ENCODE results near the gene SEMA6B. TPM values are rescaled to one million over a fixed set of nuclear protein-coding genes. Genes with fewer than 3 reads are reported as not detected.
"Not testable (repeated sequence)": the region's sequence is repeated elsewhere in the genome, so short reads cannot be mapped to it uniquely, and the experiment has no call there.

The SEMA6B gene, protein sequence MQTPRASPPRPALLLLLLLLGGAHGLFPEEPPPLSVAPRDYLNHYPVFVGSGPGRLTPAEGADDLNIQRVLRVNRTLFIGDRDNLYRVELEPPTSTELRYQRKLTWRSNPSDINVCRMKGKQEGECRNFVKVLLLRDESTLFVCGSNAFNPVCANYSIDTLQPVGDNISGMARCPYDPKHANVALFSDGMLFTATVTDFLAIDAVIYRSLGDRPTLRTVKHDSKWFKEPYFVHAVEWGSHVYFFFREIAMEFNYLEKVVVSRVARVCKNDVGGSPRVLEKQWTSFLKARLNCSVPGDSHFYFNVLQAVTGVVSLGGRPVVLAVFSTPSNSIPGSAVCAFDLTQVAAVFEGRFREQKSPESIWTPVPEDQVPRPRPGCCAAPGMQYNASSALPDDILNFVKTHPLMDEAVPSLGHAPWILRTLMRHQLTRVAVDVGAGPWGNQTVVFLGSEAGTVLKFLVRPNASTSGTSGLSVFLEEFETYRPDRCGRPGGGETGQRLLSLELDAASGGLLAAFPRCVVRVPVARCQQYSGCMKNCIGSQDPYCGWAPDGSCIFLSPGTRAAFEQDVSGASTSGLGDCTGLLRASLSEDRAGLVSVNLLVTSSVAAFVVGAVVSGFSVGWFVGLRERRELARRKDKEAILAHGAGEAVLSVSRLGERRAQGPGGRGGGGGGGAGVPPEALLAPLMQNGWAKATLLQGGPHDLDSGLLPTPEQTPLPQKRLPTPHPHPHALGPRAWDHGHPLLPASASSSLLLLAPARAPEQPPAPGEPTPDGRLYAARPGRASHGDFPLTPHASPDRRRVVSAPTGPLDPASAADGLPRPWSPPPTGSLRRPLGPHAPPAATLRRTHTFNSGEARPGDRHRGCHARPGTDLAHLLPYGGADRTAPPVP
- total RNA-seq = 92.9 and 107 TPM in 2 replicates

DNA sequence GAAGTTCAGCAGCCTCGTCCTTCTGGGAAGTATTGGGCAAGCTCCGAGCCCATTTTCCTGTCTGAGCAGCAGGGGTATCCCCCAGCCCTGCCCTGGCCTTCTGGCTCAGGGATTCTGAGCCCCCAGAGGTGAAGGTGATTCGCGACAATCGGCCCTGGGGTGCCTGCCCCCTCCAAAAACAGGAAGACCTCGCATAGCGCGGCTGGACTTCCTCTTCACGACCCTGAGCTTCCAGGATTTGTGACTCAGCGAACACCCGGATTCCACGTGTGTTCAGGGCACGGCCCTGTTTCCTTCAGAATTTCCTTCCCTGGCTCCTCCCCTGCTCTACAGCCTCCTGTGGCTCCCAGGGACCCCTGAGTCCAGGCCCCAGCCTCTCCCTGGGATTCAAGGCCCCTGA, at the start of gene SEMA6B:
Gene SEMA6B (minus strand): TSS at position 116 of the 400 bp plus-strand sequence. CDS start 1,227 bp downstream, outside the sequence.
- DNase-seq (ENCODE audit: low read depth, low spot score) = peak; percentile 71

DNA sequence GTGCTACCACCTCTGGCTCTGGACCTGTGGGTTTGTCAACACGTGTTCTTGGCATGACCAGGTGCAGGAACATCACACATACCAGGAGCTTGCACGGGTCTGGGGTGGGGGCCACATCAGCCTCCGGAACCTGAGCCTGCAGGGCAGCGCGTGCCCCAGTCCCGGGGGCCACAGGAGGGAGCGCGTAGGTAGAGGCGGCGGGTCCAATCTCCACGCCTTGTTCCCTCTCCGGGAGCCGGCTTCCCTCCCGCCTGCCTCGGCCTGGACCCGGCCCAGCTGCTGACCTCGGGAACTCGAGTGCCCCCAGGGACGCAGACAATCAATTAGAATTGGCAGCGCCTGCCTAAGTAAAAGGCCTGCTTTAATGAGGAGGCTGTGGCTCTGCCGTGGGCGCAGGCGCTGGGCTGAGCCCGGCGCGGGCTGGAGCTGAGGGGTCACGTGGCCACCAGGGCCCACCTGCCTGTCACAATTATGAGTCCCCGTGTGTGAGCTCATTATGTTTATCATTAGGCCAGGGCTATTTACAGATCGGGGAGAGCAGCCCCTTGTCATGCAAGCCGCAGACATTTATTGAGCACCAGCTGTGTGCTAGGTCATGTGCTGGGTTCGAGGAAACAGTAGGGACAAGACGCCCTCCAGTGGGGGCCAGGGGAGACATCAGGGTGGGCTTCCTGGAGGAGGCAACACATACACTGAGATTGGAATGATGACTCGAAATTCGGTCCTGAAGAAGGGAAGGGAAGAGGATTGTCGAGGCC, 47.6 kb upstream of the SEMA6B start:
- no peak for DNase-seq (ENCODE audit: low read depth, low spot score)

DNA sequence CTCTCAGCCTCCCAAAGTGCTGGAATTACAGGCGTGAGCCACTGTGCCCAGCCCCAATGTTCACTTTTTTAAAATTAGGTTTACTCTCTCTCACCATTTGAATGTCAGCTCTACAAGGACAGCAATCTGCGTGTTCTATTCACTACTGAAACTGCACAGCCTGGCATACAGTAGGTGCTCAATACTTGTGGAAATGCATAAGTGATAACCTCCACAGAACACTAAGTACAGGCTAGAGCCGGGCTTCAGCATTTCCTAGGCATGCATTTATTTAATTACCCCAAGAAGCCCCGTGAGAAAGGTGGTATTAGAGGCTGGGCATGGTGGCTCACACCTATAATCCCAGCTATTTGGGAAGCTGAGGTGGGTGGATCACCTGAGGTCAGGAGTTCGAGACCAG, 46.7 kb upstream of the SEMA6B start:
- no peak for DNase-seq (ENCODE audit: low read depth, low spot score)

DNA sequence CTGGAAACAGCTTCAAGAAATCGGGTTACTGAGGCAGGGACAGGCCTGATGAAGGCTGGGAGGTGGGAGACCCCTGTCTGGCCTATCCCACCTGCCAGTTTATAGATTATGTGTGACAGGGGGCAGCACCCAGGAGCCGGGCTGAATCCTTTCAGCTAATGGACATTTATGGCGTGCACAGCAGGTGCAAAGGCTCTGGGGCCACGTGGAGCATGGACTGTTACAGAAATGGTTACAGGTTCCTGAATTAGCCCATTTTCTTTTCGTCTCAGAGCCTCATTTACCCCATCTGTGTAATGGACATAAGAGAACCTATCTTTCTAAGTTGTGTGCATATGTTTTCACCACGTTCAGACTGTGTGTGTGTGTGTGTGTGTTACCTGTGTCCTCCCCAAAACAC, 45.4 kb upstream of the SEMA6B start:
- DNase-seq (ENCODE audit: low read depth, low spot score) = no peak

DNA sequence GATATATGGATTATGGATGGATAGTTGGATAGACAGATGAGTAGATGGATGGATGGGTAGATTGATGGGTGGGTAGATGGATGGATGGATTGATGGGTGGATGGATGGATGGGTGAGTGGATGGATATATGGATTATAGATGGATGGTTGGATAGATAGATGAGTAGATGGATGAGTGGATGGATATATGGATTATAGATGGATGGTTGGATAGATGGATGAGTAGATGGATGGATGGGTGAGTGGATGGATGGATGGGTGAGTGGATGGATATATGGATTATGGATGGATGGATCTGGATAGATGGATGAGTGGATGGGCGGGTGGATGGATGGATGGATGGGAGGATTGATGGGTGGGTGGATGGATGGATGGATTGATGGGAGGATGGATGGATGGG, 43.4 kb upstream of the SEMA6B start:
- no peak for DNase-seq (ENCODE audit: low read depth, low spot score)

DNA sequence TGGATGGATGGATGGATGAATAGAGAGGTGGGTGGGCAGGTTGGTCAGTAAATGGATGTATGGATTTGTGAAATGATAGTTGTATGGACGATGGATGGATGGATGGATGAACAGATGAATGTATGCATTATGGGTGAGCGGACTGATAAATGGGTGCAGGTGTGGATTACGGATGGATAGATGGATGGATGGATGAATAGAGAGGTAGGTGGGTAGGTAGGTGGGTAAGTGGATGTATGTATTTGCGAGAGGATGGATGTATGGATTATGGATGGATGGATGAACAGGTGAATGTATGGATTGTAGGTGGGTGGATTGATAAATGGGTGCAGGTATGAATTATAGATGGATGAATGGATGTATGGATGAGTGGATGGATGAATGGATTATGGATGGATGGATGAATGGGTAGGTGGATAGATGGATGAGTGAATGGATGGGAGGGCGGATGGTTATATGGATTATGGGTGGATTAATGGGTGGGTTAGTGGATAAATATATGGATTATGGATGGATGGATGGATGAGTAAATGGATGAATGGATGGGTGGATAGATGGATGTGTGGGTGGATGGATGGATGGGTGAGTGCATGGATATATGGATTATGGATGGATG, 42.8 kb upstream of the SEMA6B start:
- DNase-seq (ENCODE audit: low read depth, low spot score) = no peak

DNA sequence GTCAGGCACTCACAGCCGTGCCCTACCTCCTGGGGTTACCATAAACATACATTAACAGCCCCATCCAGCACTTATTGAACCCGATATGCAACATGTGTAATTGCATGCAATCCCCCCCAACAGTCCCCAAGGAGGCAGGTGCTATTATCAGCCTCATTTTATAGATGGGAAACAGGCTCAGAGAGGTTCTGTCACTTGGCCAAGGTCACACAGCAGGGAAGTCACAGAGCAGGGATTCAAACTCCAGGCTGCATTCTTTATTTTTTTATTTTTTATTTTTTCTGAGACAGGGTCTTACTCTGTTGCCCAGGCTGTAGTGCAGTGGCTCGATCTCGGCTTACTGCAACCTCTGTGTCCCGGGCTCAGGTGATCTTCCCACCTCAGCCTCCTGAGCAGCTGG, 41.4 kb upstream of the SEMA6B start:
- DNase-seq (ENCODE audit: low read depth, low spot score) = no peak

DNA sequence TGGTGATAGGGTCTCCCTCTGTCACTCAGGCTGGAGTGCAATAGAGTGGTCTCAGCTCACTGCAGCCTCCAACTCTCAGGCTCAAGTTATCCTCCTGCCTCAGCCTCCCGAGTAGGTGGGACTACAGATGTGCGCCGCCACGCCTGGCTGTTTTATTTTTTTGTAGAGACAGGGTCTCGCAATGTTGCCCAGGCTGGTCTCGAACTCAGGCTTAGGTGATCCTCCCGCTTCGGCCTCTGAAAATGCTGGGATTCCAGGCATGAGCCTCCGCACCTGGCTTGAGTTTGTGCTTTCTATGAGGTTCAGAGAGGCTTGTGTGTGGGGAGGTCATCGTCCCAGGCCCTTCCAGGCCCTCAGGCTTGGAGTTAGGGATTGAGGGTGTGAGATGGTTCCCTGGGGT, 40.6 kb upstream of the SEMA6B start:
- no peak for DNase-seq (ENCODE audit: low read depth, low spot score)

DNA sequence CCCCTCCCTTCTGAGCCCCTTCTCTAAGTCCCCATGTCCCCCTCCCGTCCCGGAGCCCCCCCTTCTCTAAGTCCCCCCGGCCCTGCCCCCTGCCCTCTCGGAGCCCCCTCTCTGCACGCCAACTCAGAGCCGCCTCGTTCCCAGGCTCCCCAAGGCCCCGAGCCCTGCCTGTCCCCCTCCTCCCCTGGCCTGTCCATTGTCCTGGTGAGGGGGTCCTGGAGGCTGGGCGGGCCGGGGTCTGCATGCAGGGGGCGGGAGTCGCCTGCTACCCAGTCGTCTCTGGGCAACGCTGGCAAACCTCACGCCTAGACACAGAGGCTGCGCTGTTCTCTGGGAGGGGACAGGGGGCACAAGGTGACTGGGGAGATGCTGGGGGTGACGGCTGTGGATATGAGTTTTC, 39.2 kb upstream of the SEMA6B start:
- DNase-seq (ENCODE audit: low read depth, low spot score) = no peak

DNA sequence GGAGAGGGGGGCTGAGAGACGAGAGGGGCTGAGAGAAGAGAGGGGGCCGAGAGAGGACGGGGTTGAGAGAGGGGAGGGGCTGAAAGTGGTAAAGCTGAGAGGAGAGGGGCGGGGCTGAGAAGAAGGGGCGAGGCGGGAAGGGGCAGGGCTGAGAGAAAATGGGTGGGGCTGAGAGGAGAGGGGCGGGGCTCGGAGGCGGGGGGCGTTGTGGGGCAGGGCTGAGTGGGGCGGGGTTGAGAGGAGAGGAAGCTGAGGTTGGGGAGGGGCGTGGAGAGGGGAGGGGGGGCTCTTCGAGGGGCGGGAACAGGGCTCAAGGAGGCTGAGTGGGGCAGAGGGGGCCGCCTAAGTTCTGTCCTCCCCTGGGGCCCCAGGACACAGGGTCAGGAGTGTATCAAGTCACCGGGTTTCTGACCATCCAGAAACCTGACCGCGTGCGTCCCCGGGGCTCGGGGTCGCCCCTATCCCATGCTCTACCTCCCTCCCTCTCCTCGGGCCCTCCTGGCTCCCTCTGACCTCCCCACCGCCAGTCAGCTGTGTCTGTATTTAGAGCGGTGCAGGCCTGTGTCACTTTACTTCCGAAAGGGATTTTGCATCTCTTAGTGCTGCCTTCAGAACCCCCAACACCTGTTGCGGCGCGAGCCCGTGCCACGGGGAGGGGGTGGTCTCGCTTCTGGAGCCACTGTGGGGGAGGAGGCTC, 38.6 kb upstream of the SEMA6B start:
- no peak for DNase-seq (ENCODE audit: low read depth, low spot score)

DNA sequence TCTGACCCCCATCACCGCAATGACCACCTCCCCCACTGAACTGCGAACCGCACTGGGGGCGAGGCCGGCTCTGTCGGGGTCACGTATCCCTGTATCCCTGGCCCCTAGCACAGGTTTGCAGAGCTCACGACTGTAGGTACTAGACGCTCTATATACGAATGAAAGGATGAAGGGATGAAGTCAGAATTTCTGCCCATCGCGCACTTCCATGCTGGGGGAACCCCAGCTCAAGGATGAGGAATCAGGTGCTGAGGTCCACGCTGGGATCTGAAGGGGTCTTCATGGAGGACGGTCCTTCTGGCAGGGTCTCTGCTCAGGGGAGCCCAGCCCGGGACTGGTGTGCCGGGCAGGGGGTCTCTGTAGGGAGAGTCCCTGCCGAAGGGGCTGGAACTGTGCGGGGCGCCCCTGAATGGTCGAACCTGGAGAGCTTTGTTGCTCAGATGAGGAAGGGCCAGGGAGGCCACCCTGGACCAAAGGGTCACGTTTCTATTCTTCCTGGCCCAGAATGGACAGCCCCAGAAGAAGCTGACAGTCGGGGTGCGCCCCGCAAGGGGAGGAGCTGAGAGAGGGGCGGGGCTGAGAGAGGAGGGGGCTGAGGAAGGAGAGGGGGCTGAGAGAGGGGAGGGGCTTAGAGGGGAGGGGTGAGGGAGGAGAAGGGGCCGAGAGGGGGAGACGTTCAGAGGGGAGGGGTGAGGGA, 37.9 kb upstream of the SEMA6B start:
- DNase-seq (ENCODE audit: low read depth, low spot score) = no peak

DNA sequence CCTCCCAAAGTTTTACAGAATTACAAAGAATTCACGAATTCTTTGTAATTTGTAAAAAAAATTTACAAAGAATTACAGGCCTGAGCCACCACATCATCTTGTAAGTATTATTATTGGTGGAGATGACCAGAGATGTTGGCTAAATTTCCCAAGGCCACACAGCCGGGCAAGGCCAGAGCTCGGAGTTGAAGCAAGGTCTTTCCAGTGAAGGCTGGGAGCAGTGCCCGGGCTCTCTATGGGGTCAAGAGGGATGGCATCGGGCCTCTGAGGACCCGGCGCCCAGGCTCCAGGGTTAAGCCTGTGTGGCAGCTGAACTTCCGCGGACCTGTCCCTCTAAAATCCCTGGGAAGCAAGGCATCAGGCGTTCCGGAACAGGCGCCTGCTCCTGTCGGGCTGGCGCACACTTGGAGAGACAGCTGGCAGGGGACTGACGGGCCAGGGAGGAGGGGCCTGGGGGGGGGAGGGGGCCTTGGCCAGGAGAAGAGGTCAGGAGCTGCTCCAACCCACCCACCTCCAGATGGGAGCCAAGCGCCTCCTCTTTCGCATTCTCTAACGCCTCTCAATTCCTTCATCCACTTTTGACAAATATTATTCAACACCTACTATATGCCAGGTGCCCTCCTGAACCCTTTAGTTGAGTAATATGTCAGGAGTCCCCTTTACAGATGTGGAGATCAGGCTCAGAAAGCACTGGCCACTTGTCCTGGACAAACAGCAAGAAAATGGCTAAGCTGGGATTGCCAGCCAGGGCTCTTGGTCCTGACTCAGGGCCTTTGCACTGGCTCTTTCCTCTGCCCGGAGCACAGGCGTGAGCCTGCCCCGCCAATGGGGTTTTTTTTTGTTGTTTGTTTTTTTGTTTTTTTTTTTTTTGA, 36.8 kb upstream of the SEMA6B start:
- DNase-seq (ENCODE audit: low read depth, low spot score) = no peak

DNA sequence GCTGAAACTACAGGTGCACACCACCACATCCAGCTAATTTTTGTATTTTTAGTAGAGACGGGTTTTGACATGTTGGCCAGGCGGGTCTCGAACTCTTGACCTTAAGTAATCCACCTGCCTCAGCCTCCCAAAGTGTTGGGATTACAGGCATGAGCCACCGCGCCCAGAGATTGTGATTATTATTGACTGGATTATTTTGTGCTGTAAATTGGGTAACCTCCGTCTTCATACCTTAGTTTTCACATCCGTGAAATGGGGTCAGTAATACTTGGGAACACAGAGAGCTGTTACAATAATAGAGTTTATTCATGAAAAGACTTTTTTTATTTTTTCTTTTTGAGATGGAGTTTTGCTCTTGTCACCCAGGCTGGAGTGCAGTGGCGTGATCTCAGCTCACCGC, 35.7 kb upstream of the SEMA6B start:
- not testable (repeated sequence) for DNase-seq (ENCODE audit: low read depth, low spot score)

DNA sequence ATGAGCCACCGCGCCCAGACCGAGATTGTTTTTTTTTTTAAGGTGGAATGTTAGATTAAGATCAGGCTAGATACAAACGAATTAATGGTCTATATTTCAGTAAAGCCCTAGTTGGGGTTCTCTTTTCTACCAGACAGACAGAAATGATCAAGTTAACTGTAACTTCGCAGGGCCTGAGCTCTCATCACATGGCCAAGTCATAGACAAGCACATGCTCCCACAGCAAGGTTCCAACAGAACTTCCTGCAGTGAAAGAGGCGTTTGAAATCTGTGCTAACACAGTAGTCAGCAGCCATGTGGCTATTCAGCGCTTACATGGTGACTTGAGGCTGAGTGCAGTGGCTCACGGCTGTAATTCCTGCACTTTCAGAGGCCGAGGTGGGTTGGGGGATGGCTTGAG, 34.7 kb upstream of the SEMA6B start:
- DNase-seq (ENCODE audit: low read depth, low spot score) = no peak

DNA sequence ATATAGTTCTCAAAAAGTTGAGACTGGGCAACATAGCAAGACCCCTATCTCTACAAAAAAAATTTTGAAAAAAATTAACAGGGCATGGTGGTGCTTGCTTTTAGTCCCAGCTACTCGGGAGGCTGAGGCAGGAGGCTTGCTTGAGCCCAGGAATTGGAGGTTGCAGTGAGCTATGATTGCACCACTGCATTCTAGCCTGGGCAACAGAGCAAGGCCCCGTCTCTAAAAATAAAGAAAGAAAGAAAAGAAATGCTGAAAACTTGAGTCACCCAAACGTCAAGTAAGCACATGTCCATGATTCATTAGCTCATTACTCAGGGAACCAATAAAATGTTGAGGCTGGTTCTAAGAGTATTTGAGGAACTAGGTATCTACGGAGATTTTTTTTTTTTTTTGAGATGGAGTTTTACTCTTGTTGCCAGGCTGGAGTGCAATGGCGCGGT, 33.9 kb upstream of the SEMA6B start:
- DNase-seq (ENCODE audit: low read depth, low spot score) = no peak

DNA sequence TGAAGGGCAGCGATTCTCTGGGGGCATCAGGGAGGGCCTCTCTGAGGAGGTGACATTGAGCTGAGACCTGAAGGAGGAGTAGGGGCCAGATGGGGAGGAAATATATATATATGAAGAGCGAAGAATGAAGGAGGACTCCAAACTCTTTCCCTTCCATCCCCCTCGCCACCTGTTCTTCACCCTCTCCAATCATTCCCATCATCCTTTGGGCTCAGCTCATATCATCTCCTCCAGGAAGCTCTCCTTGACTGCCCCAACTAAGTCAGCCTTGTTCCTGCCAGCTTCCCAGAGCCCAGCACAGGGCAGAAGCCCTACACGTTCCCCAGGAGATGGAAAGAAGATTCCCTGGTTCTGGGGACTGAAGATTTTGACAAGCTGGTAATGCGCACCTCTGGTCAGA, 33.0 kb upstream of the SEMA6B start:
- DNase-seq (ENCODE audit: low read depth, low spot score) = no peak

DNA sequence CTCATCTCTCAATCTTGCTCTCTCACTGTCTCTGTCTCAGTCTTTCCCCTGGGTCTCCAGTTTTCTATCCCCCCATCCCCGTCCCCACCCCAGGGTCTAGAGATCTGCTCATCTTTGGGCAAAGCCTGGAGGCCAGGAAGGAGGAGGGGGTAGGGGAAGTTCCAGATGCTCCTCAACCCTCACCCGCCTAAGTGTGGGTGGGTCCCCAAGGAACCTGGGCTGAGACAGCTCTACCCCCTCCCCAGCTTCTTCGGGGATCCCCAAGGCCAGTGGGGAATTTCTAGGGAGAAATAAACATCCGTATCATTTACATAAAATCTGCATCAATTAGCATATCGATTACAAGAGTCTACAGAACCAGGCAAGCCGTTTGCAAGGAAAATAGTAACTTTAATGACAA, 31.8 kb upstream of the SEMA6B start:
- DNase-seq (ENCODE audit: low read depth, low spot score) = no peak

DNA sequence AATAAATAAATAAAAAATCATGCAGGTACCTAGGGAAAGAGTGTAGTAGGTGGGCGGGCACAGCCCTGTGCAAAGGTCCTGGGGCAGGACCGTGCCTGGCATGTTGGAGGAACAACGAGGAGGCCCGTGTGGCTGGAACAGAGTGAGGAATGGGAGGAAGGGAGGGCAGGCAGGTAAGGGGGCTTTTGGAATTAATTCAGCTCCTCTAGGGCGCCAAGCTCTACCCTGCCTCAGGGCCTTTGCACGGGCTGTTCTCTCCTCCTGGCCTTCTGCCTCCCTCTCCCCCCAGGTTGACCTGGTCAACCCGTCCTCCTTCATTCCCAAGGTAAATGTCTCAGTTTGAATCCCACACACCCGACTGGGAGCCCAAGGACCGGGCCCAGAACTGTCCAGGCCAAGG, 31.1 kb upstream of the SEMA6B start:
- no peak for DNase-seq (ENCODE audit: low read depth, low spot score)
